Psoas muscle (tissue), 8 donors: ENCODE measurements around the gene NCKAP5L. TPM values are rescaled to one million over a fixed set of nuclear protein-coding genes. Genes with fewer than 3 reads are reported as not detected.

Experiments used
- ATAC-seq, 4 donors: fragments of 200-7000 bp; cut with Tn5 transposase; one replicate each; pipeline ENCODE4 v1.9.1; 2020; ENCODE audit warnings: moderate library complexity in 3 of 4, mild to moderate bottlenecking in 2 of 4
- DNase-seq, 2 donors: peaks; one replicate each; pipeline ENCODE4 v3.0.0-alpha.2; 2020
- H3K27ac ChIP-seq: fragments of 200-600 bp; one replicate; pipeline ENCODE4 v1.8.0; 2022
- H3K27me3 ChIP-seq, 3 donors: fragments of 200-600 bp in 1 of 3; one replicate each; pipeline versions ENCODE4 v1.6.1 to v1.8.0; 2013 to 2022; ENCODE audit warnings: low read length in 2 of 3, mild to moderate bottlenecking in 2 of 3, moderate library complexity in 1 of 3; ENCODE audit not compliant: insufficient read depth in 3 of 3
- H3K36me3 ChIP-seq, 2 donors: fragments of 200-600 bp in 1 of 2; one replicate each; pipeline versions ENCODE4 v1.6.1 to v1.8.0; 2013 to 2022; ENCODE audit warnings: low read depth in 1 of 2, mild to moderate bottlenecking in 1 of 2, moderate library complexity in 1 of 2; ENCODE audit not compliant: insufficient read depth in 1 of 2
- H3K4me1 ChIP-seq: fragments of 200-600 bp; one replicate; pipeline ENCODE4 v1.8.0; 2022
- H3K4me3 ChIP-seq: fragments of 200-600 bp; one replicate; pipeline ENCODE4 v1.8.0; 2022; ENCODE audit warnings: mild to moderate bottlenecking
- H3K9me3 ChIP-seq: fragments of 200-600 bp; one replicate; pipeline ENCODE4 v1.8.0; 2022
- WGBS, 3 donors: extraction: QIAGEN DNeasy Blood & Tissue Kit; methylation state at CpG; one replicate each; pipeline versions ENCODE4 v1.1.6 to v1.1.7; 2013; 5-methylcytosine and 5-hydroxymethylcytosine counted together
- intact Hi-C, 2 donors: fragments of 100-400 bp; cut with DNase I; formaldehyde crosslinking; loops; one replicate each; pipeline versions ENCODE4 v1.11.0 to v1.14.2; 2022
- polyA plus RNA-seq, 3 donors: library from polyadenylated mRNA; stranded (reverse); fragments of 200-250 nt; gene quantifications; one replicate each; pipeline ENCODE4 v1.2.3, GENCODE V29; 2013
- total RNA-seq, 4 donors: library from RNA; stranded (reverse); fragmentation: NEBNext Ultra II Directional in 2 of 4; extraction: Animal tissue kit (Norgen Biotek cat#: 25700) in 2 of 4; gene quantifications; one replicate each; pipeline versions ENCODE4 v1.2.1 to v1.2.4, GENCODE V29; 2021 to 2023
- TF ChIP-seq, protein P1 (sequence below): fragments of 200-600 bp; IDR thresholded peaks from one replicate; pipeline ENCODE4 v1.8.0; 2022; ENCODE audit warnings: antibody characterized with exemption
- donor health status: healthy with polysubstance abuse.
- donor health status: DM: no; HTN: no; CAD: no; lungs with moderate emphysema.
- donor health status: Bipolar disorder and iron deficiency.
- donor health status: healthy.
- donor health status: DM: yes; HTN: yes; CAD: no.
- donor health status: DM: no; HTN: no; CAD: no.
- donor health status: DM: no; HTN: no; CAD: no.
- donor health status: DM: yes; HTN: yes; CAD: no.

The NCKAP5L gene
- total and polyA plus RNA-seq, 7 donors = 6.8 to 16.5 (median 11.7) TPM

DNA sequence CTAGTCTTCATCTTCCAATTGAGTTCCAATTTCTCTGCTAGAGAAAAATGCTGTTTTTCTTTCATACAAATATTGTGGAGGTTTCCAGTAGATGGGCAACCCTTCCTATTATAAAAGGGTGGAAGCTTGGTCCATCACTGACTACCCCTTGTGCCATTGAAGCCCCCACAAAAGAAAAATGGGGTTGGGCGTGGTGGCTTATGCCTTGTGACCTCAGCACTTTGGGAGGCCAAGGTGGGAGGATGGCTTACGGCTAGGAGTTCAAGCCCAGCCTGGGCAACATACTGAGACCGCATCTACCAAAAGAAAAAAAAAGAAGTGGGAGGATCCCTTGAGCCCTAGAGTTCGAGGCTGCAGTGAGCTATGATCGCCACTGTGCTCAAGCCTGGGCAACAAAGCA, 22.8 kb downstream of the NCKAP5L start:
- no peak for DNase-seq

DNA sequence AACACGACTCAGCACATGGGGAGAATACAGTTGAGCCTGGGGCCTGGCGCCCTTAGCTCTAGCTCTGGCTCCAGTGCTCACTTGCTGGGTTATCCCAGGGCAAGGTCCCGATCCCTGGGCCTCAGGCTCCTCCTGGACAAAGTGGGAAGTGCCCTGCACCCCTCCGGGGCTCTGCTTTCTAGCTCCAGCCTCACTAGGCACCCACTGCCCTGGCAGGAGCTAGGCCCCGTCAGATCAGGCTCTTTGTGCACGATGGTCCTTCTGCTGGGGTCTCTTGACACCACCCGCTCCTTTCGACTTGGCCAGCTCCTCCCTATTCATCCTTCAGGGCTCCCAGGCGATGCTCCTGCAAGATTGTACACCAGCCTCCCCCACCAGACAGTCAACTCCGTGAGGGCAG, 23.4 kb downstream of the NCKAP5L start:
- WGBS, 3 donors = 90 to 92% (median 92%) methylated on average over 10 of the region's 10 CpGs
- peaks cover 0 to 58% of the 10 kb centered on the region in 2 donors for H3K36me3 ChIP-seq
- intact Hi-C loops = no loop called here
- no peaks in the 10 kb centered on the region for H3K27me3 ChIP-seq
- ATAC-seq (no peak), DNase-seq (peak in 1 of 2 donors; percentile 41)
- H3K27ac ChIP-seq = no peak overlapping the region
- H3K4me1 ChIP-seq = peaks cover 32% of the 10 kb centered on the region
- TF ChIP-seq, protein P1, sequence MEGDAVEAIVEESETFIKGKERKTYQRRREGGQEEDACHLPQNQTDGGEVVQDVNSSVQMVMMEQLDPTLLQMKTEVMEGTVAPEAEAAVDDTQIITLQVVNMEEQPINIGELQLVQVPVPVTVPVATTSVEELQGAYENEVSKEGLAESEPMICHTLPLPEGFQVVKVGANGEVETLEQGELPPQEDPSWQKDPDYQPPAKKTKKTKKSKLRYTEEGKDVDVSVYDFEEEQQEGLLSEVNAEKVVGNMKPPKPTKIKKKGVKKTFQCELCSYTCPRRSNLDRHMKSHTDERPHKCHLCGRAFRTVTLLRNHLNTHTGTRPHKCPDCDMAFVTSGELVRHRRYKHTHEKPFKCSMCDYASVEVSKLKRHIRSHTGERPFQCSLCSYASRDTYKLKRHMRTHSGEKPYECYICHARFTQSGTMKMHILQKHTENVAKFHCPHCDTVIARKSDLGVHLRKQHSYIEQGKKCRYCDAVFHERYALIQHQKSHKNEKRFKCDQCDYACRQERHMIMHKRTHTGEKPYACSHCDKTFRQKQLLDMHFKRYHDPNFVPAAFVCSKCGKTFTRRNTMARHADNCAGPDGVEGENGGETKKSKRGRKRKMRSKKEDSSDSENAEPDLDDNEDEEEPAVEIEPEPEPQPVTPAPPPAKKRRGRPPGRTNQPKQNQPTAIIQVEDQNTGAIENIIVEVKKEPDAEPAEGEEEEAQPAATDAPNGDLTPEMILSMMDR = no peak
- no peaks in the 10 kb centered on the region for H3K9me3 ChIP-seq
- no peak overlapping the region for H3K4me3 ChIP-seq

More for the DNA sequence above, 22.8 kb downstream of the NCKAP5L start:
- TF ChIP-seq, protein P1 = no peak
- no peaks in the 10 kb centered on the region for H3K9me3 ChIP-seq
- no peak for ATAC-seq
- intact Hi-C loops = no loop called here
- H3K36me3 ChIP-seq = peaks cover 0 to 57% of the 10 kb centered on the region in 2 donors
- peaks cover 33% of the 10 kb centered on the region for H3K4me1 ChIP-seq
- no peak overlapping the region for H3K27ac ChIP-seq
- no peak overlapping the region for H3K4me3 ChIP-seq
- no peaks in the 10 kb centered on the region for H3K27me3 ChIP-seq
- 85 to 96% (median 92%) methylated on average over 5 of the region's 5 CpGs for WGBS, 3 donors

DNA sequence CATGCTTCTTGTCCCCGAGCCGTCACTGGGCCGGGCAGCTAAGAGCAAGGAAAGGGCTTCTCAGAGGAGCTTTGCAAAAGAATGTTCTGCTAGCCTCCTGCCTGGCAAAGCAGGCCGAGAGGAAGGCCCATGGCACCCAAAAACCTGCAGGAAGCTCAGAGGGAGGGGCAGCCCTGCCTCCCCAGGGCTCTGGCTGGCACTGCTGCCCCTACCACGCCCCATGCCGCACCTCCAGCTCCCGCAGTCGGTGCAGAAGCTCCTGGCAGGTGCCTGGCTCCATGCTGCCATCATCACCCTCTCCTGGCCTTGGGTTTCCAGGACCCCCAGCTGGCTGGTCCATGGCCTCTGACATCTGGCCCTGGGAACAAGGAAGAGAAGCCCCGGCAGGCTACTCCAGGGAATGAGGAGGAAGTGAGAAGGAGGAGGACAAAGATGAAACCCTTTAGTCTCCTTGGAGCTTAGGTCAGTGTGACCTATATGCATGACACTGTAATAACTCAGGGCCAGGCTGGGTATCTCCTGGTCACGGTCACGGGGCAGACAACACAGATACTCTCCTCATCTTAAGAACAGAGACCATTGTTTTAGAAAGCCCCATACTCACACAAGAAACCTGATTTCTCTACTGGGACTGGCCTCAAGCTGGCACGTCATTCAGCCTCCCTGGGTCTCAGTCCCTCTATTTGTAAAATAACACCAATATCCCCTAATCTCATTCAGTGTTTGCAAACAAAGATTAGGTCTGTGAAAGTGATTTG, 24.3 kb downstream of the NCKAP5L start:
- DNase-seq (peak in 1 of 2 donors; percentile 30), ATAC-seq (no peak)
- WGBS, 3 donors = 77 to 81% (median 78%) methylated on average over 12 of the region's 12 CpGs

DNA sequence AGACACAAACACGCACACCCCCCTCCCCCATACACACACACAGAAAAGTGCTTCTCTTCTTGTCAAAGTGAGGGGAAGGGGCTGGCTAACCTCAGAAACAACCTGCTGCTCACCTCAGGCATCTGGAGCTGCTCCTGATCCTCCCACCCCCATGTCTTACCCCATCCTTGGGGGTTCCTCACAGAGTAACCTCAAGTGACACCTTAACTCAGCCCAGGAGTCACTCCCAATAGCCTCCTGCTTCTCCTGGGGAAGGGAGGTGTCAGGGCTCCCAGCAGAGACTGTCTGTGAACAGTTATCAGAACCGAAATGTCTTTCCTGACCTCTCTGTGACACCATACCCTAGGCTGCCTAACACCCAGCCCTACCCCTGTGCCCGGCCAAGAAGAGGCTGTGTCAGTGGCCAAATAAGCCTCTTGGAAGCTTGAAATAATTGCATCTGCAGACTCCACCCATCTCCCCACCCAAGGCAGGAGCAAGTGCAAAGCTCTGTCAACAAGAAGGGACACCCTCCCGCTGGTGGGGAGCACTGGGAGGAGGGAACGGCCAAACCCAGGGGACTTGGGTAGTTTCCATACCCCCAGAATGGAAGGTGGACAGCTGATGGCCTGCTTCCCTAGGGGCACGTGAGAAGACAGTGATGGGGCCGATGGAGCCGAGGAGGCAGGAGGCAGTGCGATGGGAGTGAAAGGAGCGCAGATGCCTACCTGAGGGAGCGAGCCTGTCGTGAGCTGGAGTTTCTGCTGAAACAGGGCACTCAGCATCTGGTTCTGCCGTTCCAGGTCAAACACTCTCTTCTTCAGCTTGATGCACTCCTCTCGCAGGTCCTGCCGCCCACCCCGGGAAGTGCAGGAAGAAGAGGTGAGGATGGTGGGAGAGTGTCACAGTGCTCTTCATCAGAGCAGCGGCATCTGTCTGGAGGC, 26.8 kb downstream of the NCKAP5L start:
- WGBS, 3 donors = 54 to 73% (median 59%) methylated on average over 17 of the region's 17 CpGs
- TF ChIP-seq, protein P1 = no peak
- peaks cover 14% of the 10 kb centered on the region for H3K4me1 ChIP-seq
- peak in 1 of 2 donors; percentile 55 for DNase-seq
- intact Hi-C loops = no loop called here
- peaks cover 3 to 84% of the 10 kb centered on the region in 2 donors for H3K36me3 ChIP-seq
- ATAC-seq = peak; percentile 10 to 76 (median 72)
- H3K27me3 ChIP-seq = no peaks in the 10 kb centered on the region
- H3K9me3 ChIP-seq = no peaks in the 10 kb centered on the region
- peak overlapping the region; percentile 22 for H3K4me3 ChIP-seq
- peak overlapping the region; percentile 85 for H3K27ac ChIP-seq

More for the DNA sequence above, 24.3 kb downstream of the NCKAP5L start:
- H3K27me3 ChIP-seq = no peaks in the 10 kb centered on the region
- no peaks in the 10 kb centered on the region for H3K9me3 ChIP-seq
- H3K4me3 ChIP-seq = no peak overlapping the region
- no peak overlapping the region for H3K27ac ChIP-seq
- H3K4me1 ChIP-seq = peaks cover 23% of the 10 kb centered on the region
- H3K36me3 ChIP-seq = peaks cover 1 to 63% of the 10 kb centered on the region in 2 donors
- TF ChIP-seq, protein P1 = no peak
- intact Hi-C loops = no loop called here
